Adipose tissue (tissue), 3 donors: ENCODE data around the gene PIK3R3. TPM values are rescaled to one million over a fixed set of nuclear protein-coding genes. Genes with fewer than 3 reads are reported as not detected.

Experiments used
- H3K27ac ChIP-seq: one replicate; pipeline ENCODE4 v1.5.1; 2013; ENCODE audit warnings: low read depth, low read length
- WGBS, 3 donors: extraction: QIAGEN DNeasy Blood & Tissue Kit; methylation state at CpG; one replicate each; pipeline ENCODE4 v1.1.7; 2013; 5-methylcytosine and 5-hydroxymethylcytosine counted together
- polyA plus RNA-seq, 3 donors: library from polyadenylated mRNA; stranded (reverse); fragments of 200-250 nt; gene quantifications; one replicate each; pipeline ENCODE4 v1.2.3, GENCODE V29; 2013
- donor health status: healthy with polysubstance abuse.
- donor health status: Bipolar disorder and iron deficiency.
- donor health status: healthy.

Gene PIK3R3
- polyA plus RNA-seq, 3 donors = 4.2 to 36.5 (median 16.4) TPM

GRCh38 chr1:46011121-46011695 is 121.2 kb downstream of the PIK3R3 start:
- no peak overlapping the region for H3K27ac ChIP-seq
- 88 to 92% (median 90%) methylated on average over 7 of the region's 7 CpGs for WGBS, 3 donors

DNA sequence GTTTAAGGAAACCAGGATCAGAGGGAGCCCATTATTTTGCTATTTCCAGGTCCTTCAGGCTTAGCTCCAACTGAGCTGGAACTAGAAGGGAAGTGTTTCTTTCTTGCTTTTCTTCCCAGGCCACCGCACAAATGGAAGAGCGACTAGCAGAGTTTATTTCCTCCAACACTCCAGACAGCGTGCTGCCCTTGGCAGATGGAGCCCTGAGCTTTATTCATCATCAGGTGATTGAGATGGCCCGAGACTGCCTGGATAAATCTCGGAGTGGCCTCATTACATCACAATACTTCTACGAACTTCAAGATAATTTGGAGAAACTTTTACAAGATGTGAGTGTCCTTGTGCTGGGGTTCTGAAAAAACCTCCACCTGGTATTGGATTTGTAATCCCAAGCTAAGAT is 121.8 kb downstream of the PIK3R3 start:
- no peak overlapping the region for H3K27ac ChIP-seq
- WGBS, 3 donors = 92 to 97% (median 92%) methylated on average over 6 of the region's 6 CpGs

DNA sequence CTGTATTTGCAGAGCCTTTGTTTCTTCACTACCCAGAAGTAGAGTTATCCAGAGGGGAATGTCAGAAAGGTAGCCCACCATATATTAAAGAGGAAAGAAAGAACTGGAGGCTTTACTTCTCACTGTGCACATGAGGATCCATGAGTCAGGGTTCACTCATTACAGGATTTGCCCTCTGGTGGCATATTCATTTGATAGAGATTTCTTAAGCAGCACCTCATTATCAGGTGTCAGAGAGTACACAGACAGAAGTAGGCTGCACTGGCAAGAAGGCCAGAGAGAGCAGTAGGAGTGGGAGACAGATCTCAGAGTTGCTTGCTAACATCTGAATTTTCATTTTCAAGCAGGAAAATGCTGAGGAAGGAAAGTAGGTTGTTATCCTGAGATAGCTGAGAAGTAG is 123.8 kb downstream of the PIK3R3 start:
- no peak overlapping the region for H3K27ac ChIP-seq

DNA sequence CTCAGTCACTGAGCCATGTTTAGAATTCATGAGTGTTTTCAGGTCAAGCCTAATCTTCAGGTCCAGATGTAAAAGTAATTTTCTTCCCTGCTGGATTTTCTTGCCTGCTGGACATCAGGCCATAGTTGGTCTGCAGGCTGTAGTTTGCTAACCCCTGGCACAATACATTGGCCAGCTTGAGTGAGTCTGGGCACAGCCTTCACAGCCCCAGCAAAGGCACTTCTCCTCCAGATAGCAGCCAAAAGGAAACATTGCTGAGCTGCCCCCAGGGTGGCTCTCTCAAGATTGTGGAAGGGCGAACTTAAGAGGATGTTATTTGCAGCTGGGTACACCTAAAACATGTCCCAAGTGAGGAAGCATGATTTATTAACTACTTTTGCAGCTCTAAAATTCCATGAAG is 126.8 kb downstream of the PIK3R3 start:
- 85 to 96% (median 95%) methylated on average over 1 of the region's 1 CpG for WGBS, 3 donors
- H3K27ac ChIP-seq = no peak overlapping the region

DNA sequence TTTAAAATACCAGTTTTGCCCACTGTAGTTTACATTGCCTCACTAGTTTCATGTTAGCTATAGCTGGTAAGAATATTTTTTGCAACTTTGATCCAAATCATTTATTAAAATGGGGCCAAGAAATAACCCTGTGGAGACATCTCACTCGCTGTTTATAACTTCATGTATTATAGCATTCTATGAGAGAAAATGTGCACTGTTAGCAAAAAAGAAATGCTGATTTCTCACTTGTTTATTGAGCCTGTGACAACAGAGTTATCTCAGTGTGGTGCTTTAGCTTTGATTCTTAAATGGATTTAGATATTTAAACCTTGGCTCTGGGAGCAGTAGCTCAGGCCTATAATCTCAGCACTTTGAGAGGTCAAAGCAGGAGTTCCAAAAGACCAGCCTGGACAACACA is 127.9 kb downstream of the PIK3R3 start:
- 95 to 96% (median 96%) methylated on average over 1 of the region's 1 CpG for WGBS, 3 donors

GRCh38 chr1:46003315-46003714 is 129.1 kb downstream of the PIK3R3 start:
- WGBS, 3 donors = 68 to 85% (median 71%) methylated on average over 5 of the region's 5 CpGs
- no peak overlapping the region for H3K27ac ChIP-seq

More for the DNA sequence above, 127.9 kb downstream of the PIK3R3 start:
- H3K27ac ChIP-seq = no peak overlapping the region

GRCh38 chr1:46002551-46003150 is 129.8 kb downstream of the PIK3R3 start:
- H3K27ac ChIP-seq = no peak overlapping the region
- WGBS, 3 donors = 96 to 99% (median 99%) methylated on average over 3 of the region's 3 CpGs

DNA sequence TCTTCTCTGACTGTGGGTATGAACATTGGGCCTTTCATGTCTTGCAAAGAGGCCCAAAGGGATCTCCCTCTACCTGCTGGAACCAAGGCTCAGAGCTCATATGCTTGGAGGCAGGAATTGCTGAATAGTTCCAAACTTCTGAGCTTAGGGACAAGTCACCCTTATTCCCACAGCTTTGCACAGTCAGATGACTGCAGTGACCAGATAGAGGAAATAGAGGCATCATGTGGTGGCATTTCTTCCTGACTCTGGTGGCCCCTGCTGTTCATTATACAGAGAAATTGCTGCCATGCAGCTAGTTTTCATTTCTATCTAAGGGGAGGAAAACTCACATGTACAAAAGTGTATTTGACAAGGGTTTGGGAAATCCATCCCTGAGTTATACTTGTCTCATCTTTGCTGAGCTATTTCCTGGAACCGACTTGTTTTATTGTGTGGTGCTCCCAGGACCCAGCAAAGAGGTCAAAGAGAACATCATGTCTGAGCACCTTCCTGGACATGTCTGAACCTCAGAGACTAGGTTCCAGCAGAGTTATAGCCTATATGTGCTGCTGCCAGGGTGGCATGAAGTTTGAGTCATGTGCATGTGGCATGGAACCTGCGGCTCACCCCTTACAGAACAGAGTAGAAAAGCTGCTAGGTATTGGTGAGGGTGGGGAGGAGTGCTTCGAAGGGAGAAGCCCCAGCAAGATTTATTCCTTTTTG is 131.2 kb downstream of the PIK3R3 start:
- no peak overlapping the region for H3K27ac ChIP-seq
- 83 to 91% (median 88%) methylated on average over 3 of the region's 3 CpGs for WGBS, 3 donors

DNA sequence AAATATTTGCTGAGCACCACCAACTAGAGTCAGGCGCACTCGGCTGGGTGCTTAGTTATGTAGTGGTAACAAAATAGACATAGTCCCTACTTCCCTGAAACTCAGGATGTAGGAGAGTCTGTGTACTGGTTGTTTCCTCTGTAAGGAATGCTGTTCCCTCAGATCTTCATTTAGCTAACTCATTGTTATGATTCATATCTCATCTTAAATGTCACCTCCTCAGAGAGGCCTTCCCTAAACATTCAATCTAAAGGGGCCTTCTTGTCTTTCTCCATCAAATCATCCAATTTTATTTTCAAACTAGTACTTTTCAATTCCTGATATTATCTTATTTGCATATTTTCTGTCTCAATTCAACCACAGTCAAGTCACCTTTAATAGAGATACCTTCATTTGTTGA is 132.9 kb downstream of the PIK3R3 start:
- H3K27ac ChIP-seq = no peak overlapping the region
- WGBS, 3 donors = 96 to 98% (median 97%) methylated on average over 2 of the region's 2 CpGs

- 66 to 85% (median 74%) methylated on average over 3 of the region's 3 CpGs for WGBS, 3 donors
- H3K27ac ChIP-seq = no peak overlapping the region
Measured at GRCh38 chr1:45998020-45998617, 134.3 kb downstream of the PIK3R3 start.

DNA sequence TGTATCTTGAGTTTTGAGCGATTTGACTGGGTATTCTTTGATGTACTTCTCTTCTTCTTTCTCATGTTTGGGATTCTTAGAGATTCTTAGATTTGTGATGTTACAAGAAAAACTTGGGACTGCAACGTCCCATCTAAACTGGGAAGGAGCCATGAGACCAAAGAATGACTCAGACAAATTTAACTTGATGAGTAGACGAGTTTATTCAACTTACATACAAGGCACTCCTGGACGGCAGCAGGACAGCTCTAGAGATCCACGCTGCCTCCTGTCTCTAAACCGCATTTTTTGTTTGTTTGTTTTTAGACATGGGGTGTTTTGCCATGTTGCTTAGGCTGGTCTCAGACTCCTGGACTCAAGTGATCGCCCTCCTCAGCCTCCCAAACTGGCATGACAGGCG is 137.1 kb downstream of the PIK3R3 start:
- WGBS, 3 donors = 86 to 97% (median 92%) methylated on average over 8 of the region's 8 CpGs
- no peak overlapping the region for H3K27ac ChIP-seq

- WGBS, 3 donors = 93 to 97% (median 97%) methylated on average over 6 of the region's 6 CpGs
- H3K27ac ChIP-seq = no peak overlapping the region
Measured at GRCh38 chr1:45994423-45994822, 138.0 kb downstream of the PIK3R3 start.

Other genes with a start within 250 kb of the PIK3R3 start
- 10 to 100 TPM in 1 of 3 donors, 1 to 10 TPM in 2; 3.0 to 18.4 (median 7.0) TPM for gene TSPAN1, start 42.5 kb upstream of the PIK3R3 start, polyA plus RNA-seq
- gene P3R3URF, start 43.9 kb upstream of the PIK3R3 start, polyA plus RNA-seq = not detected
- 10 to 100 TPM; 23.8 to 39.3 (median 24.2) TPM for gene POMGNT1, start 65.8 kb upstream of the PIK3R3 start, polyA plus RNA-seq
- gene LURAP1, start 70.7 kb upstream of the PIK3R3 start, polyA plus RNA-seq = 1 to 10 TPM in 1 of 3 donors, under 1 TPM in 2; 0.16 to 2.6 (median 0.82) TPM
- under 1 TPM; 0.10 to 0.24 (median 0.11) TPM for gene RAD54L, start 115.1 kb upstream of the PIK3R3 start, polyA plus RNA-seq
- 10 to 100 TPM; 29.5 to 52.7 (median 33.1) TPM for gene LRRC41, start 171.0 kb upstream of the PIK3R3 start, polyA plus RNA-seq
- gene UQCRH, start 171.1 kb upstream of the PIK3R3 start, polyA plus RNA-seq = 100 to 1,000 TPM; 224 to 744 (median 624) TPM
- 10 to 100 TPM; 10.0 to 19.8 (median 10.8) TPM for gene NSUN4, start 208.2 kb upstream of the PIK3R3 start, polyA plus RNA-seq